HepG2 (cell line): ENCODE results near the gene NDRG3. TPM values are rescaled to one million over a fixed set of nuclear protein-coding genes. Genes with fewer than 3 reads are reported as not detected.

Experiments used
- ARHGAP35 ChIP-seq: sonication (generic); formaldehyde crosslinking; IDR thresholded peaks from 2 replicates; pipeline ENCODE4 v1.9.0; 2022; ENCODE audit warnings: mild to moderate bottlenecking, inconsistent platforms, moderate library complexity, missing genetic modification reagents, borderline replicate concordance
- BCLAF1 ChIP-seq: fragments of 450-650 bp; IDR thresholded peaks from 2 replicates; pipeline ENCODE4 v1.6.1; 2017; ENCODE audit warnings: mild to moderate bottlenecking
- CEBPZ ChIP-seq: IDR thresholded peaks from 2 replicates; pipeline ENCODE4 v1.6.1; 2012; ENCODE audit warnings: low read length, improper control_type of control experiment
- CENPBD1 ChIP-seq: sonication (generic); formaldehyde crosslinking; IDR thresholded peaks from 2 replicates; pipeline ENCODE4 v1.8.0; 2022; ENCODE audit warnings: missing genetic modification reagents, low read depth, mild to moderate bottlenecking, borderline replicate concordance
- HIC2 ChIP-seq: sonication (generic); formaldehyde crosslinking; IDR thresholded peaks from 2 replicates; pipeline ENCODE4 v1.9.0; 2022; ENCODE audit warnings: low read depth, missing genetic modification reagents
- HOXA5 ChIP-seq: sonication (generic); formaldehyde crosslinking; IDR thresholded peaks from 2 replicates; pipeline ENCODE4 v1.4.0; 2020; ENCODE audit warnings: missing genetic modification reagents
- JDP2 ChIP-seq: sonication (generic); formaldehyde crosslinking; IDR thresholded peaks from 2 replicates; pipeline ENCODE4 v1.8.1; 2022; ENCODE audit warnings: missing genetic modification reagents, borderline replicate concordance
- KMT2B ChIP-seq: IDR thresholded peaks from 2 replicates; pipeline ENCODE4 v1.6.1; 2016; ENCODE audit warnings: missing genetic modification reagents, missing compliant biosample characterization
- MED13 ChIP-seq: sonication (generic); formaldehyde crosslinking; IDR thresholded peaks from 2 replicates; pipeline ENCODE4 v1.5.0; 2020; ENCODE audit warnings: missing genetic modification reagents
- MYPOP ChIP-seq: sonication (generic); formaldehyde crosslinking; IDR thresholded peaks from 2 replicates; pipeline ENCODE4 v1.8.1; 2023; ENCODE audit warnings: mild to moderate bottlenecking, moderate library complexity, missing genetic modification reagents
- SIX1 ChIP-seq: sonication (generic); formaldehyde crosslinking; IDR thresholded peaks from 2 replicates; pipeline ENCODE4 v1.4.0; 2020; ENCODE audit warnings: missing genetic modification reagents, borderline replicate concordance
- THAP11 ChIP-seq: IDR thresholded peaks from 2 replicates; pipeline ENCODE4 v1.6.1; 2016; ENCODE audit warnings: missing biosample characterization, missing genetic modification reagents
- U2AF2 ChIP-seq: fragments of 200-400 bp; formaldehyde crosslinking; IDR thresholded peaks from 2 replicates; pipeline ENCODE4 v1.6.1; 2017; ENCODE audit warnings: low read depth, mild to moderate bottlenecking, low read length
- ZEB1 ChIP-seq: IDR thresholded peaks from 2 replicates; pipeline ENCODE4 v1.6.1; 2012; ENCODE audit warnings: mild to moderate bottlenecking, low read depth, inconsistent platforms; ENCODE audit not compliant: insufficient replicate concordance
- ZGPAT ChIP-seq: IDR thresholded peaks from 2 replicates; pipeline ENCODE4 v1.6.1; 2016; ENCODE audit warnings: mild to moderate bottlenecking
- ZNF660 ChIP-seq: sonication (generic); formaldehyde crosslinking; IDR thresholded peaks from 2 replicates; pipeline ENCODE4 v1.5.1; 2020; ENCODE audit warnings: mild to moderate bottlenecking, low read depth, missing genetic modification reagents, borderline replicate concordance
- ZNF704 ChIP-seq: sonication (generic); formaldehyde crosslinking; IDR thresholded peaks from 2 replicates; pipeline ENCODE4 v1.8.1; 2023; ENCODE audit warnings: mild to moderate bottlenecking, inconsistent platforms, moderate library complexity, missing genetic modification reagents, borderline replicate concordance
- polyA plus RNA-seq, 8 experiments: library from polyadenylated mRNA; depleted of rRNA in 3 of 8; stranded (reverse) in 7 of 8; unstranded in 1 of 8; fragments of >200 nt; fragmentation: Illumina TruSeq in 4 of 8; extraction: Trizol in 4 of 8; gene quantifications; 2 replicates each; pipeline versions ENCODE4 v1.2.1 to v1.2.3, GENCODE V29; 2011 to 2016; ENCODE audit warnings: low read depth in 4 of 8, missing spikeins in 1 of 8, mixed read lengths in 1 of 8; ENCODE audit not compliant: insufficient read depth in 1 of 8
- total RNA-seq, 5 experiments: library from RNA; depleted of rRNA; stranded (reverse); fragments of >200 nt; fragmentation: Illumina TruSeq; extraction: Trizol; gene quantifications; 2 replicates each; pipeline ENCODE4 v1.2.3, GENCODE V29; 2016; ENCODE audit warnings: low read depth in 1 of 5

NDRG3 gene
- total and polyA plus RNA-seq, 2 of the 13 experiments (the other 11 are each of a cell fraction or from before 2014, with no cell fraction given): 36.0 to 40.5 TPM

GRCh38 chr20:36623444-36623843 lies 122.4 kb downstream of the NDRG3 start (continued):
- TF ChIP-seq MED13 (CRISPR knock-in tag) (no peak), CENPBD1 (no peak), ZNF704 (CRISPR knock-in tag) (no peak), THAP11 (CRISPR knock-in tag) (peak; percentile 19; the same call in 1 of the 2 replicates), MYPOP (CRISPR knock-in tag) (no peak), ZNF660 (no peak), BCLAF1 (no peak), SIX1 (peak; percentile 85; the same call in 1 of the 2 replicates), HIC2 (no peak), HOXA5 (CRISPR knock-in tag) (no peak), ARHGAP35 (CRISPR knock-in tag) (no peak), ZEB1 (no peak), KMT2B (CRISPR knock-in tag) (0 out of 2 replicates have a peak, but pooled peaks have one; percentile 4), JDP2 (no peak), U2AF2 (no peak), CEBPZ (no peak), ZGPAT (CRISPR knock-in tag) (peak; percentile 62; the same call in 1 of the 2 replicates)
